PC-9 (cell line): ENCODE results near the gene RNF212. TPM values are rescaled to one million over a fixed set of nuclear protein-coding genes. Genes with fewer than 3 reads are reported as not detected.
"Not testable (repeated sequence)": the region's sequence is repeated elsewhere in the genome, so short reads cannot be mapped to it uniquely, and the experiment has no call there.

Source experiments
- BruUV-seq: library from RNA; stranded (reverse); fragments of 400-500 nt; replicated peaks from 2 replicates; lab custom pipeline; 2021; lab: Mats Ljungman, UMichigan
- CTCF ChIA-PET: fragments of 300-600 bp; sonication (Branson Sonifier 250); formaldehyde crosslinking; loops from one replicate; lab custom pipeline; 2022; ENCODE audit warnings: antibody characterized with exemption; lab: Charles Lee
- POLR2A ChIA-PET: fragments of 300-600 bp; sonication (Branson Sonifier 250); formaldehyde crosslinking; loops from one replicate; lab custom pipeline; 2022; ENCODE audit warnings: antibody characterized with exemption; ENCODE audit not compliant: unreplicated experiment; lab: Charles Lee
- DNase-seq, 2 experiments: peaks; one replicate each; pipeline versions ENCODE4 v3.0.0 to v3.0.0-alpha.2; 2015 to 2022; ENCODE audit warnings: mixed read lengths in 1 of 2
- H2AFZ ChIP-seq: fragments of 200-600 bp; sonication (generic); 2 replicates; pipeline ENCODE4 v1.8.1; 2017; ENCODE audit warnings: antibody characterized with exemption
- H3F3A ChIP-seq: fragments of 200-600 bp; sonication (generic); 2 replicates; pipeline ENCODE4 v1.8.1; 2017; ENCODE audit warnings: antibody characterized with exemption, mild to moderate bottlenecking, low read depth; ENCODE audit not compliant: insufficient read depth
- H3K27ac ChIP-seq: fragments of 200-600 bp; sonication (generic); 2 replicates; pipeline ENCODE4 v1.6.1; 2016; ENCODE audit warnings: mixed run types
- H3K27me3 ChIP-seq: fragments of 200-600 bp; sonication (generic); 2 replicates; pipeline ENCODE4 v1.6.1; 2016; ENCODE audit warnings: low read depth, mixed run types; ENCODE audit not compliant: insufficient read depth
- H3K36me3 ChIP-seq: fragments of 200-600 bp; sonication (generic); 2 replicates; pipeline ENCODE4 v1.6.1; 2016; ENCODE audit warnings: low read depth, mixed run types
- H3K4me1 ChIP-seq: fragments of 200-600 bp; sonication (generic); replicated peaks from 2 replicates; pipeline ENCODE4 v1.6.1; 2016; ENCODE audit warnings: mixed run types; ENCODE audit not compliant: insufficient read depth
- H3K4me2 ChIP-seq: fragments of 200-600 bp; sonication (generic); 2 replicates; pipeline ENCODE4 v1.6.1; 2017; ENCODE audit warnings: mixed run types
- H3K4me3 ChIP-seq: fragments of 200-600 bp; sonication (generic); 2 replicates; pipeline ENCODE4 v1.6.1; 2016; ENCODE audit warnings: mixed run types
- H3K79me2 ChIP-seq: fragments of 200-600 bp; sonication (generic); 2 replicates; pipeline ENCODE4 v1.6.1; 2017; ENCODE audit warnings: low read depth, mixed run types
- H3K9me2 ChIP-seq: fragments of 200-600 bp; sonication (generic); 2 replicates; pipeline ENCODE4 v1.8.1; 2017; ENCODE audit warnings: mild to moderate bottlenecking; ENCODE audit not compliant: insufficient read depth
- H3K9me3 ChIP-seq: fragments of 200-600 bp; sonication (generic); 2 replicates; pipeline ENCODE4 v1.8.1; 2016; ENCODE audit warnings: low read depth; ENCODE audit not compliant: insufficient read depth
- H4K20me1 ChIP-seq: fragments of 200-600 bp; sonication (generic); 2 replicates; pipeline ENCODE4 v1.8.1; 2017; ENCODE audit not compliant: insufficient read depth
- CTCF ChIP-seq: fragments of 200-600 bp; sonication (generic); conservative IDR thresholded peaks from 2 replicates; pipeline ENCODE4 v1.6.1; 2017; ENCODE audit warnings: mixed run types, antibody characterized with exemption, mild to moderate bottlenecking, moderate library complexity
- EZH2 ChIP-seq: fragments of 200-600 bp; sonication (generic); IDR thresholded peaks from 2 replicates; pipeline ENCODE4 v1.8.0; 2017; ENCODE audit warnings: antibody characterized with exemption, low read depth
- intact Hi-C: fragments of 100-400 bp; cut with micrococcal nuclease; formaldehyde crosslinking; loops from one replicate; pipeline ENCODE4 v1.10.0; 2022; ENCODE audit not compliant: unreplicated experiment
- total RNA-seq: library from RNA; stranded (reverse); gene quantifications from 2 replicates; pipeline ENCODE4 v1.2.3, GENCODE V29; 2021

RNF212 gene
- total RNA-seq, 1 experiment from 2014 or later, result 4.2 TPM

DNA sequence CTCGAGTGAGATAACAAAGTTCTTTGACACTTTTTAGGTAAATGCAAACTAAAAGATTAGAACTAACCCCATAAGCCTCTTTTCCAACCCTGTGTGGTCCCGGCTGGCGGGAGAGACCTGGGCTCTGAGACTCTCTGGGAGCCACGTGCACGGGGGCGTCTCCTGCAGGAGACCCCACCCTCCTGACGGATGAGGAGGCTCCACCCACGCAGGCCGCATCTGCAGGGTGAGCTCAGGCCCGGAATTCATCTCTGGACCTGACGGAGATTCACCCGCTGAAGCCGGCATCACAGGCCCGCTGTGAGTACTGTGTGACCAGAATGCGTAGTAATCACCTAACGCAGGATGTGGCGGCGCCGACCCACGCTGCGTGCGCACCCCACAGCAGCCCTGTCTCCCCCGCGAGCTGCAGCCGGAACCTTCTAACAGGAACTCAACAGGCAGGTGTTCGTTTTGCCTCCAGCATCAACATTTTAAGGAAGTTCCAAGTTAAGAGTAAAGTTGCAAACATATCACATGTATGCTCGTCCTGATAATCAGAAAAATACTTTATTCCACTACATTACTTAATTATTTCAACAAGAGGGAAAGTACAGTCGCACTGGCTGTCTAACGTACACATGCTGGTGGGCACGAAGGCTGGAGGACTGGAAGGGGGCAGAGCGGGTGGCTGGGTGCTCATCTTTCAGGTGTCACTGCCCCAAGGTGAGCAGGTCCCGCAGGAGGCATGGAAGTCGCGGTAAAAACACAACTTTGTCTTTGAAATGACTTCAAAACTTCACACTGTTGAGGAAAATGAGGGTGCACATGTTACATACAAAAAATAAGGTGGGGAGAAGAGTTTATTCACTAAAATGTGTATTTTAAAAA, 57.4 kb downstream of the RNF212 start:
- Histone ChIP-seq H3K4me2 (no peak overlapping the region), H3K36me3 (no peaks in the 10 kb centered on the region), H3K27me3 (peaks cover 68% of the 10 kb centered on the region), H3K27ac (no peak overlapping the region), H3F3A (no peaks in the 10 kb centered on the region), H3K4me1 (0 out of 2 replicates have a peak, but pooled peaks cover 8% of the 10 kb centered on the region), H3K9me3 (no peaks in the 10 kb centered on the region), H3K79me2 (no peaks in the 10 kb centered on the region), H3K4me3 (no peak overlapping the region), H4K20me1 (no peaks in the 10 kb centered on the region), H3K9me2 (no peaks in the 10 kb centered on the region), H2AFZ (no peak overlapping the region)
- ChIA-PET CTCF (interaction anchor here (0.7 kb wide), 1 partner anchor 1088 kb away, joined by 5 read pairs; no protein-coding TSS in a partner anchor), POLR2A (no interaction called here)
- no peak for DNase-seq
- BruUV-seq, result no TSS peak
- TF ChIP-seq EZH2 (no peak), CTCF (no peak)
- intact Hi-C loops, result no loop called here

DNA sequence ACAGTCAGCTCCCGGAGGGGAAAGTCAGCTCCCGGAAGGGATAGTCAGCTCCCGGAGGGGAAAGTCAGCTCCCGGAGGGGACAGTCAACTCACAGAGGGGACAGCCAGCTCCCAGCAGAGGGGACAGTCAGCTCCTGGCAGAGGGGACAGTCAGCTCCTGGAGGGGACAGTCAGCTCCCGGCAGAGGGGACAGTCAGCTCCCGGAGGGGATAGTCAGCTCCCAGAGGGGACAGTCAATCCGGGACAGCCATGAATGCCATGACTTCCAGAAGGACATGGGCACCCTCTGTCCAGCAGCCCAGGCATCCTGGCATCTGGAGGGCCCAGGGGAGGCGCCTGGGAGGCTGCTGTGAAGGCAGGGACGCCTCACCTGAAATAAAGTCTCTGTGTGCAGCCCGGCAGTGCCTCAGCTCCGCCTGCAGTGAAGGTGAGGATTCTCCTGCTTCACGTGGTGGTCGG, 58.1 kb downstream of the RNF212 start:
- H4K20me1 ChIP-seq, H3K27ac ChIP-seq, H3K36me3 ChIP-seq, H3K9me3 ChIP-seq, H3K4me2 ChIP-seq, H3F3A ChIP-seq, H2AFZ ChIP-seq, intact Hi-C loops, H3K79me2 ChIP-seq, H3K4me1 ChIP-seq, BruUV-seq, DNase-seq, H3K9me2 ChIP-seq, H3K4me3 ChIP-seq: not testable (repeated sequence)
- peaks cover 68% of the 10 kb centered on the region for H3K27me3 ChIP-seq
- POLR2A ChIA-PET, result interaction anchor here (1.3 kb wide), 1 partner anchor 23 kb away, joined by 5 read pairs; no protein-coding TSS in a partner anchor
- CTCF ChIA-PET, result interaction anchor here (0.7 kb wide), 1 partner anchor 46 kb away, joined by 5 read pairs; no protein-coding TSS in a partner anchor

DNA sequence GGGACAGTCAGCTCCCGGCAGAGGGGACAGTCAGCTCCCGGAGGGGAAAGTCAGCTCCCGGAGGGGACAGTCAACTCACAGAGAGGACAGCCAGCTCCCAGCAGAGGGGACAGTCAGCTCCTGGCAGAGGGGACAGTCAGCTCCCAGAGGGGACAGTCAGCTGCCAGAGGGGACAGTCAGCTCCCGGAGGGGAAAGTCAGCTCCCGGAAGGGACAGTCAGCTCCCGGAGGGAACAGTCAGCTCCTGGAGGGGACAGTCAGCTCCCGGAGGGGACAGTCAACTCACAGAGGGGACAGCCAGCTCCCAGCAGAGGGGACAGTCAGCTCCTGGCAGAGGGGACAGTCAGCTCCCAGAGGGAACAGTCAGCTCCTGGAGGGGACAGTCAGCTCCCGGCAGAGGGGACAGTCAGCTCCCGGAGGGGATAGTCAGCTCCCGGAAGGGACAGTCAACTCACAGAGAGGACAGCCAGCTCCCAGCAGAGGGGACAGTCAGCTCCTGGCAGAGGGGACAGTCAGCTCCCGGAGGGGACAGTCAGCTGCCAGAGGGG, 58.6 kb downstream of the RNF212 start:
- H3F3A ChIP-seq, H3K27ac ChIP-seq, H3K79me2 ChIP-seq, H3K9me2 ChIP-seq, DNase-seq, BruUV-seq, H2AFZ ChIP-seq, H4K20me1 ChIP-seq, H3K4me3 ChIP-seq, H3K9me3 ChIP-seq, intact Hi-C loops, H3K4me1 ChIP-seq, H3K4me2 ChIP-seq, H3K36me3 ChIP-seq: not testable (repeated sequence)
- POLR2A ChIA-PET, result interaction anchor here (1.3 kb wide), 1 partner anchor 24 kb away, joined by 5 read pairs; no protein-coding TSS in a partner anchor
- CTCF ChIA-PET, result interaction anchor here (0.7 kb wide), 1 partner anchor 45 kb away, joined by 5 read pairs; no protein-coding TSS in a partner anchor
- peaks cover 73% of the 10 kb centered on the region for H3K27me3 ChIP-seq

DNA sequence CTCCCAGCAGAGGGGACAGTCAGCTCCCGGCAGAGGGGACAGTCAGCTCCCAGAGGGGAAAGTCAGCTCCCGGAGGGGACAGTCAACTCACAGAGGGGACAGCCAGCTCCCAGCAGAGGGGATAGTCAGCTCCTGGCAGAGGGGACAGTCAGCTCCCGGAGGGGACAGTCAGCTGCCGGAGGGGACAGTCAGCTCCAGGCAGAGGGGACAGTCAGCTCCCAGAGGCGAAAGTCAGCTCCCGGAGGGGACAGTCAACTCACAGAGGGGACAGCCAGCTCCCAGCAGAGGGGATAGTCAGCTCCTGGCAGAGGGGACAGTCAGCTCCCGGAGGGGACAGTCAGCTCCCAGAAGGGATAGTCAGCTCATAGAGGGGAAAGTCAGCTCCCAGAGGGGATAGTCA, 59.5 kb downstream of the RNF212 start:
- intact Hi-C loops, H3K79me2 ChIP-seq, BruUV-seq, H3K9me2 ChIP-seq, CTCF ChIA-PET, H3K4me2 ChIP-seq, H3K4me1 ChIP-seq, H3K27ac ChIP-seq, H2AFZ ChIP-seq, H3F3A ChIP-seq, DNase-seq, H3K9me3 ChIP-seq, H3K36me3 ChIP-seq, H3K4me3 ChIP-seq, H4K20me1 ChIP-seq: not testable (repeated sequence)
- H3K27me3 ChIP-seq, result peaks cover 76% of the 10 kb centered on the region
- POLR2A ChIA-PET, result interaction anchor here (1.3 kb wide), 1 partner anchor 25 kb away, joined by 5 read pairs; no protein-coding TSS in a partner anchor
